Activated T-cell treated with anti-CD3 and anti-CD28 coated beads, Interleukin-2, amount 50 U/mL, for 24 hours (primary cell): Measurements from ENCODE around the gene RNPEPL1.
"Not testable (repeated sequence)": the region's sequence is repeated elsewhere in the genome, so short reads cannot be mapped to it uniquely, and the experiment has no call there.

Source experiments
- DNase-seq: peaks from one replicate; pipeline ENCODE4 v3.0.0-alpha.2; 2020
- H3K27ac Mint-ChIP-seq: 2 replicates; pipeline ENCODE4 v1.8.0; 2020; ENCODE audit warnings: mild to moderate bottlenecking, mixed read lengths
- H3K27me3 Mint-ChIP-seq: 2 replicates; pipeline ENCODE4 v1.8.0; 2020; ENCODE audit warnings: mixed read lengths
- H3K36me3 Mint-ChIP-seq: 2 replicates; pipeline ENCODE4 v1.8.0; 2020; ENCODE audit warnings: low read depth, mixed read lengths
- H3K4me1 Mint-ChIP-seq: 2 replicates; pipeline ENCODE4 v1.8.0; 2020; ENCODE audit warnings: low read depth, mixed read lengths
- H3K4me3 Mint-ChIP-seq: 2 replicates; pipeline ENCODE4 v1.8.0; 2020; ENCODE audit warnings: mild to moderate bottlenecking, moderate library complexity, mixed read lengths
- H3K9me3 Mint-ChIP-seq: 2 replicates; pipeline ENCODE4 v1.8.0; 2020; ENCODE audit warnings: mixed read lengths

Gene RNPEPL1

GRCh38 chr2:240567872-240568677, at the start of gene RNPEPL1:
Gene RNPEPL1 (plus strand): TSS chr2:240568484. CDS start chr2:240568587, 103 bp downstream.
- H3K27ac Mint-ChIP-seq: peak within 1 kb of the TSS; percentile 92
- H3K9me3 Mint-ChIP-seq: no peaks in the 10 kb centered on the region
- peak within 1 kb of the TSS; percentile 93 for H3K4me3 Mint-ChIP-seq
- no peaks in the 10 kb centered on the region for H3K27me3 Mint-ChIP-seq
- H3K4me1 Mint-ChIP-seq: peaks cover 70% of the 10 kb centered on the region
- DNase-seq: peak; percentile 74
- H3K36me3 Mint-ChIP-seq: peaks cover 56% of the 10 kb centered on the region

GRCh38 chr2:240518981-240519380, 49.3 kb upstream of the RNPEPL1 start:
- Mint-ChIP-seq H3K36me3 (peaks cover 48% of the 10 kb centered on the region), H3K9me3 (peaks cover 4% of the 10 kb centered on the region), H3K4me1 (peaks cover 10% of the 10 kb centered on the region), H3K27ac (no peak overlapping the region), H3K4me3 (no peak overlapping the region), H3K27me3 (no peaks in the 10 kb centered on the region)
- no peak for DNase-seq

GRCh38 chr2:240519396-240520129, 48.7 kb upstream of the RNPEPL1 start:
- Mint-ChIP-seq H3K36me3 (peaks cover 54% of the 10 kb centered on the region), H3K27ac (no peak overlapping the region)
- DNase-seq: peak; percentile 17

GRCh38 chr2:240520130-240520973, 47.9 kb upstream of the RNPEPL1 start:
- Mint-ChIP-seq H3K4me1 (peaks cover 3% of the 10 kb centered on the region), H3K27ac (no peak overlapping the region), H3K4me3 (no peak overlapping the region), H3K9me3 (peaks cover 15% of the 10 kb centered on the region), H3K36me3 (peaks cover 62% of the 10 kb centered on the region), H3K27me3 (no peaks in the 10 kb centered on the region)
- DNase-seq: peak; percentile 30

More at GRCh38 chr2:240519396-240520129, 48.7 kb upstream of the RNPEPL1 start:
- Mint-ChIP-seq H3K9me3 (peaks cover 9% of the 10 kb centered on the region), H3K27me3 (no peaks in the 10 kb centered on the region), H3K4me3 (no peak overlapping the region), H3K4me1 (peaks cover 5% of the 10 kb centered on the region)

- Mint-ChIP-seq H3K36me3 (peaks cover 68% of the 10 kb centered on the region), H3K27me3 (no peaks in the 10 kb centered on the region), H3K4me3 (no peak overlapping the region), H3K9me3 (peaks cover 18% of the 10 kb centered on the region), H3K4me1 (peaks cover 3% of the 10 kb centered on the region), H3K27ac (no peak overlapping the region)
- DNase-seq: peak; percentile 14
Measured at GRCh38 chr2:240520974-240521350, 47.3 kb upstream of the RNPEPL1 start.

GRCh38 chr2:240521885-240522284, 46.4 kb upstream of the RNPEPL1 start:
- peaks cover 18% of the 10 kb centered on the region for H3K9me3 Mint-ChIP-seq
- not testable (repeated sequence) for H3K27ac Mint-ChIP-seq, H3K4me1 Mint-ChIP-seq, H3K27me3 Mint-ChIP-seq, H3K4me3 Mint-ChIP-seq
- peaks cover 76% of the 10 kb centered on the region for H3K36me3 Mint-ChIP-seq
- DNase-seq: peak; percentile 15

GRCh38 chr2:240522406-240522805, 45.9 kb upstream of the RNPEPL1 start:
- Mint-ChIP-seq H3K36me3 (peaks cover 80% of the 10 kb centered on the region), H3K4me1 (peaks cover 7% of the 10 kb centered on the region), H3K27me3 (no peaks in the 10 kb centered on the region), H3K27ac (no peak overlapping the region), H3K4me3 (no peak overlapping the region), H3K9me3 (peaks cover 22% of the 10 kb centered on the region)
- DNase-seq: peak; percentile 20

- Mint-ChIP-seq H3K36me3 (peaks cover 84% of the 10 kb centered on the region), H3K27me3 (no peaks in the 10 kb centered on the region), H3K4me3 (no peak overlapping the region), H3K27ac (no peak overlapping the region), H3K4me1 (peaks cover 7% of the 10 kb centered on the region), H3K9me3 (peaks cover 24% of the 10 kb centered on the region)
- DNase-seq: peak; percentile 19
Measured at GRCh38 chr2:240523451-240524281, 44.6 kb upstream of the RNPEPL1 start.

GRCh38 chr2:240524963-240525718, 43.1 kb upstream of the RNPEPL1 start:
- peak; percentile 12 for DNase-seq
- H3K27ac Mint-ChIP-seq: no peak overlapping the region
- H3K27me3 Mint-ChIP-seq: no peaks in the 10 kb centered on the region

GRCh38 chr2:240525802-240526201, 42.5 kb upstream of the RNPEPL1 start:
- Mint-ChIP-seq H3K27ac (no peak overlapping the region), H3K4me1 (peaks cover 4% of the 10 kb centered on the region), H3K36me3 (peaks cover 89% of the 10 kb centered on the region), H3K27me3 (no peaks in the 10 kb centered on the region), H3K9me3 (peaks cover 24% of the 10 kb centered on the region), H3K4me3 (no peak overlapping the region)
- DNase-seq: no peak

More at GRCh38 chr2:240524963-240525718, 43.1 kb upstream of the RNPEPL1 start:
- H3K4me1 Mint-ChIP-seq: peaks cover 7% of the 10 kb centered on the region
- H3K9me3 Mint-ChIP-seq: peaks cover 24% of the 10 kb centered on the region
- no peak overlapping the region for H3K4me3 Mint-ChIP-seq
- peaks cover 87% of the 10 kb centered on the region for H3K36me3 Mint-ChIP-seq

- Mint-ChIP-seq H3K27ac (no peak overlapping the region), H3K9me3 (peaks cover 31% of the 10 kb centered on the region), H3K36me3 (peaks cover 93% of the 10 kb centered on the region), H3K27me3 (no peaks in the 10 kb centered on the region), H3K4me1 (peaks cover 3% of the 10 kb centered on the region), H3K4me3 (no peak overlapping the region)
- DNase-seq: no peak
Measured at GRCh38 chr2:240526521-240526920, 41.8 kb upstream of the RNPEPL1 start.

GRCh38 chr2:240527153-240527750, 41.0 kb upstream of the RNPEPL1 start:
- Mint-ChIP-seq H3K9me3 (peaks cover 37% of the 10 kb centered on the region), H3K36me3 (peaks cover 93% of the 10 kb centered on the region), H3K27me3 (no peaks in the 10 kb centered on the region), H3K4me1 (peaks cover 3% of the 10 kb centered on the region), H3K27ac (no peak overlapping the region), H3K4me3 (no peak overlapping the region)
- DNase-seq: no peak
